HG03442 (cell line): ENCODE data around the gene PSAPL1.

ENCODE experiments used
- ATAC-seq: cut with Tn5 transposase; IDR thresholded peaks from one replicate; pipeline ENCODE4 v1.9.1; 2021; ENCODE audit warnings: mild to moderate bottlenecking, moderate library complexity; ENCODE audit not compliant: unreplicated experiment

The PSAPL1 gene

DNA sequence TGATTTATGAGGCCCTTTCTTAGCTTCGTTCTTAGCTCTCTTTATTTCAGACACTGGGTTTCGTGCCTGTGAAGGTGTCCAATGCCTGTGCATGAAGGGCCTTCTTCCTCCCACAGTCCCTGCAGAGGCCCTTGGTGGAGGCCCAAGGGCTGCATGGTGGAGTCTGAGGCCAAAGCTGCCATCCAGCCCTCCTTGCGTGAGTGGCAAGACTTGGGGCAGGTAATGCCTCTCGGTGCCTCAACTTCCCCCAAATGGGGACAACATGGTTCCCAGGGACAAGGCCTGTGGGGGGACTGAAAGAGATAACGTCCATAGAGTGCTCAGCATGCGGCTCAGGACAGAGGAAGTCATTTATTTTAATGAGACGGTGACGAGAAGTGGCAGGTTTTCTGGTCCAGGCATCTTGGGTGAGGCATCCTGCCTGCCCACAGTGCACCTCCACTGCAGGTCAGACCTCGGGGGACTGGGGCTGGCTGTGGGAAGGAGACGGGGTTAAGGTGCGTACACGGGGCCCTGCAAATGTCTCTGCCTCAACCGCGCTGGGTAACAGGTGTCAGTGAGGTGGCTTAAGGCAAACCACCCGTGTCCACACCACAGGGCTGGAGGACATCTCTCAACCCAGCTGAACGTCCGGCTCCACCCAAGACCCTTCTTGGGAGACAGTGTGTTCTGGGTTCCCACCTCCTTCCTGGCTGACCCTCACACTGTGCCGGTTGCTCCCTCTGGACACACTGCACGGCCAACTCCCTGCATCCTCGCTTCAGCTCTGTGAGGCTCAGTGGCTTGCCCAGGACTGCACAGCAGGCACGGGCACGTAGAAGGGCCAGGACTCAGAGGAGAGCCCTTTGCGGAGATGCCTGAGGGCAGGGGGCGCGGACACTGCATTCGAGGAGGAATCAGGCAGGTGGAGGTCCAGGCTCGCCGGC lies 50.5 kb downstream of the PSAPL1 start:
- ATAC-seq: no peak

DNA sequence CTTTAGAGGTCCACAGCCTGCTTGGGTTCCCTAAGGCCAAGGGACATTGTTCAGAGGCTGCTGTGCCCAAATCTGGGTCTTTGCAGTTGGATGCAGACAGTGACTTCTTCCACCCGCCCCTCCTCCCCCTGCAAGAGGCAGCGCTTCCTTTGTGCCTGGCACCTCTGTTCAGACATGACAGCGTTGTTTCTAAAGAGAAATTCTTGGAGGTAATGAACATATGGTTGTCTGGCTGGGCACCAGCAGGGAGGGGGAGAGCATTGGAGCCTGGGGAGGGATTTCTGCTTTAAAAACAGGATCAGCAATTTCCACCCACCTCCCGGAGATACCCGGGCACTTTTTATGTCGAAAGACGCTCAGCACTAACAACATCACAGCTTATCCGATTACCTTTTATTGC lies 51.5 kb downstream of the PSAPL1 start:
- ATAC-seq: no peak

DNA sequence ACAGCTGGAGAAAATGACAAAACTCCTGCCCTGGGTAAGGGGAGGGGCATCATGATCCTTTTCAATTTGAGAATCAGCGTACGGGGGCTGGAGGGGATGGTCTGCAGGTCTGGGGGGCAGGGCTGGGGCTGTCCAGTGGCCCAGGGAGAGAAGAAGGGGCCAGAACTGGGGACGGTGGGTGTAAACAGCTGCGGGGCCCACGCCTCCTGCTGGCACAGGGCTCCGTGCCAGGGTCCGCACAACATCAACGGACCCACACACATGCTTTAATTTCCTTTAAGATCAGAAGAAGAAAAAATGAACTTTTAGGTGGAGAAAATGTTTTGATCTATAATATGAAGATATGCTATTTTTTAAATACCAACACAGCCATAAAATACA lies 52.1 kb downstream of the PSAPL1 start:
- no peak for ATAC-seq

- ATAC-seq: no peak
Measured at GRCh38 chr4:7381890-7382633, 52.7 kb downstream of the PSAPL1 start.

DNA sequence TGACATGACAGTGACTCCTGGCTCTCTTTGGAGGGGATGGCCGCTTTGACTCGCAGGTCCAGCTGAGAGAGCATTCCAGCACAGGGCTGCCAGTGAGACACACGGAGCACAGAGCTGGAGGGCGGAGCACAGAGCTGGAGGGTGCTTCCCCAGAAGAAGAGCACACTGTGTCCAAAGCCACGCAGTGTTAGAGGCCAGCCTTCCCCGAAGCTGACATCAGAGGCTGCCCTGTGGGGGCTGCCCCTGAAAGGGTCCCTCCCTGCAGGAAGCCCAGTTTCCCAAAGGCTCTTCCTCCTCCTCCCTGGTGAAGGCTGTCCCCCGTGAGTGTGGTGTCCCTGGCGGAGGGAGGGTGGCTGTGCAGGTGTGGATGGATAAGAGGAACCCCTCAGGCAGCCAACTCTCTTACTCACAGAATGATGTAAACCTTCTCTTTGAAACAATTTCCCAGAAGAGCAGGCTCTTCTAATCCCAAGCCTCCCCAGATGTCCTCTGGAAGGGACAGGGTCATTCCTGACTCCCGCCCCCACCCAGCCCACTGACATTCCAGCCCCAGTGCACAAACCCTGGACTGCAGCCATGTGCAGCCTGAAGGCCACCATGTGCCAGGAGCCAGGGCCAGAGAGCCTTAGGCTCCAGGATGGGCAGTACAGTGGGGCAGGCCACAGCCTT lies 53.4 kb downstream of the PSAPL1 start:
- no peak for ATAC-seq
